ENCODE results near the gene GAS7.

- TF ChIP-seq CTCF (IDR thresholded peaks at IDR 0.05) (no peak), EZH2 (IDR thresholded peaks at IDR 0.05; ENCODE audit: borderline replicate concordance, insufficient read depth, low read depth, low read length, poor library complexity, severe bottlenecking) (no peak)
Measured at GRCh38 chr17:9984768-9985167, 213.6 kb downstream of the GAS7 start.

Data from B cell (primary cell).